Ammon's horn (tissue), 1 donor: ENCODE results near the gene ATP1B3.
"Not testable (repeated sequence)": the region's sequence is repeated elsewhere in the genome, so short reads cannot be mapped to it uniquely, and the experiment has no call there.

Experiments
- DNase-seq: peaks from one replicate; pipeline ENCODE4 v3.0.0-alpha.2; 2016; ENCODE audit warnings: low spot score

The ATP1B3 gene

DNA sequence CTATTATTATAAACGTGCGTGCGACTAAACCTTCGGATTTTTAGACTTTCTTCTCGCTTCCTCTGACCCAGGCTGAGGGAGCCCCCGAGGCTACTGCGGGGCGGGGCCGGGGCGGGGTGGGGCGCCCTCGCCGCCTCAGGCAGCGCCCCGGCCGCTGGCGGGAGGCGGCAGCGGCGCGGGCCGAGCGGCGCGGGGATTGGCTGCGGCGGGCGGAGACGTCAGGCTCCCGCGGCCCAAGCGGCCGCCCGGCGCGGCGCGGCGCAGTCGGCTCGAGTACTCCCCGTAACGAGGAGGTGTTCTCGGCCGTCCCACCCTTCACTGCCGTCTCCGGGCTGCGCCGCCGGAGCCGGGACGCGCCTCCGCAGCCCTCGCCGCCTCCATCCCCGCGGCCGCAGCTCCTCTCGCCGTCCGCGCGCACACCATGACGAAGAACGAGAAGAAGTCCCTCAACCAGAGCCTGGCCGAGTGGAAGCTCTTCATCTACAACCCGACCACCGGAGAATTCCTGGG lies at the start of gene ATP1B3:
ATP1B3 (plus strand) TSS at position 263 of the 510 bp plus-strand sequence; CDS start at position 422, 159 bp downstream.
- peak; percentile 87 for DNase-seq

DNA sequence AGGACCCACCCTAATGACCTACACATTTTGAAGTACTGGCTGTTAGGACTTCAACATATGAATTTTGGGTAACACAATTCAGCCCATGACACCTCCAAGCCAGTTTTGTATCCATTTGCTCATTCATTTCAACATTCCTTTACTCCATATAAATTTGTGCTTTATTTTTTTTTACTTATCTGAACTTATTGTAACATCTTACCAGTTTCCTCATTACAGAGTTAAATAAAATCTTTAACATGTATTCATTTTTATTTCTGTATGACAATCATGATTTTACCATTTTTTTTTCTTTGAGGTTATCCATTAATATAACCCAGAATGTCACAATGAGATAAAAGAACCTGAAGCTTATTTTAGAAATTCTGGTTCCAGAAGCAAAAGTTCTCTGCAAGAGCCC lies 48.0 kb upstream of the ATP1B3 start:
- no peak for DNase-seq

DNA sequence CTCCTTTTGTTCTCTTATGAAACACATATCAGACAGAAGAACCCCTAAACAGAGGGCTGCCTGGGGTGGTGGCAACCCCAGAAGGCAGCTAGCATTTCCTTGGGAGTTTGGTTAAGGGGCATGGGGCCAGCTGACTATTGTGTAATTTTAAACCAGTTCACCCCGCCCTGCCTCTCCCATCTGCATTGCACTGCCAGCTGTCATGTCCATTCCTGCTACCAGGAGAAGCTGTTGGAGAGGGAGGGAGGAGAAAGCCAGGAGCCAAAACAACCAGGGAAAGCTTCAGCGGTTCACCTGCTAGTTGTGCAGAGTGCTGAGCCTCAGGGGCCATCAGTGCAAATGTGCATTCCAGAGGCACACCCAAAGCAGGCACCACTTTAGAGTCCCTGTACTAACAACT lies 47.6 kb upstream of the ATP1B3 start:
- DNase-seq: no peak

DNA sequence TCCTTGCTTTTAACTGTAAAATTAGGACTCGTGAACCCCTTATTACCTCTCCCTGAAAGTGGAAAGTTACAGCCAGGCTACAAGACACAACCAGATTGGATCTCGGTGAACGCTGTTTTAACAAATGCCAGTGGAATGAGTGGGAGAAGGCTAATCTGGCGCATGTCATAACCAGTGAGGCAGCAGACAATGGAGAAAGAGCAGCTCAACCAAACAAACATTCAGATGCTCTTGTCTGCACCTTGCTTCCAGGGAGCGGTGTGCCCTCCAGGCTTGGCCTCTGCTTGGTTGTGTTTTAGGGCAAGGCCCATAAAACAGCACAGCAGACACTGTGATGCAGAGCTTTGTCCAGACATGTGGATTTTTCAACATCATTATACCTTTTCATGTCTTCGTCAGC lies 45.9 kb upstream of the ATP1B3 start:
- DNase-seq: peak; percentile 7

DNA sequence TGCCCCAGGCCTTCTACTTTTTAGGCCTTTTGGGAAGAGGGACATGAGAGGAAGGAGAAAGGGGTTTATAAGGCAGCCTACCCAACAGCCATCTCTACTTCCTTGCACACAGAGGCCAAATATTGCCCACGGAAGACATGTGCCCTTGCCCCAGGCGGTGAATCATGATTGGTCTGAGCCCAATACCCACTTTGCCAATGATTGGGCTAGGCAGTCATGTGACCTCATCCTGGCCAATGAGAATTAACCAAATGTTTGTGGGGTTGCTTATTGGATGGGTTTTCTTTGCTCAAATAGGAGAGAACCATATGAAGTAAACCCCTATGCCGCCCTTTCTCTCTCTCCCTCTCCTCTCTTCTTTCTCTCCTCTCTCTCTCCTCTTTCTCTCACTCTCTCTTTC lies 42.2 kb upstream of the ATP1B3 start:
- no peak for DNase-seq

DNA sequence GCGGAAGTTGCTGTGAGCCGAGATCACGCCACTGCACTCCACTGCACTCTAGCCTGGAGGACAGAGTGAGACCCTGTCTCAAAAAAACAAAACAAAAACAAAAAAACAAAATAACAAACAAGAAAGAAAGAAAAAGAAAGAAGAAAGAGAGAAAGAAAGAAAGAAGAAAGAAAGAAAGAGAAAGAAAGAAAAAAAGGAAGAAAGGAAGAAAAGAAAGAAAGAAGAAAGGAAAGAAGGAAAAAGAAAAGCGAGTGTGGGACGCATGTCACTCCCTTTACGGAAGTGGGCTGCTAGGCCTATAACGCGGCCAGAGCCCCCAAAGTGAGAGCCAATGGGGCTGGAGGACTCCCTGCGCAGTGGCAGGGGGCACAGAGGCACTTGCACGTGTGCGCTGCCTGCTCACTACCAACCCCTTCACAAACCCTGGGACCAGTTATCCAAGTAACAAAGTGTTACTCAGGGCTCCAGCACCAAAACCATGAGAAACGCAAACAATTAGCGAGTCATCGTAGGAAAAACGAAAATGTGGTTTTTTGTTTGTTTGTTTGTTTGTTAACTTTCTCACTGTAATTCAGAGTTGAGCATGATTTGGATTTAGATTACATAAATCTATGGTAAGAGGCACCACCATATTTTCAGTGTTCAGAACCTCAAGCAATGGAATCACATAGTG lies 40.8 kb upstream of the ATP1B3 start:
- DNase-seq: no peak

DNA sequence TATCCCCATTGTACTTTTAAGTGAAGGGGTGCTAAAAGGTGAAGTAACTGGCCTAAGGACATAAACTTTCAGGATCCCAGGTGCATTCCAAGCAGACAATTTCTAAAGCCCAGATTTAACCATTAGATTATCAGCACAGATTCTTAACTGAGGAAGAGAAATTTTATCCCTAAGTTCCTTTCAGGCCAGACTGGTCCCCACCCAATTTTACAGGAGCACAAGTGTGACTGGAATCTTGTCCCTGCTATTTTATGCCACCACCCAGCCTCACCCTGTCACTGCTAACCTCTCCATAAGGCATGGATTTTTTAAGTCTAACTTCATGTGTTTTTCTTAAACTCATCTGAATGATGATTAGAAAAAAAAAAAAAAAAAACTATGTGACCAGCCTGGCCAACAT lies 37.1 kb upstream of the ATP1B3 start:
- no peak for DNase-seq

DNA sequence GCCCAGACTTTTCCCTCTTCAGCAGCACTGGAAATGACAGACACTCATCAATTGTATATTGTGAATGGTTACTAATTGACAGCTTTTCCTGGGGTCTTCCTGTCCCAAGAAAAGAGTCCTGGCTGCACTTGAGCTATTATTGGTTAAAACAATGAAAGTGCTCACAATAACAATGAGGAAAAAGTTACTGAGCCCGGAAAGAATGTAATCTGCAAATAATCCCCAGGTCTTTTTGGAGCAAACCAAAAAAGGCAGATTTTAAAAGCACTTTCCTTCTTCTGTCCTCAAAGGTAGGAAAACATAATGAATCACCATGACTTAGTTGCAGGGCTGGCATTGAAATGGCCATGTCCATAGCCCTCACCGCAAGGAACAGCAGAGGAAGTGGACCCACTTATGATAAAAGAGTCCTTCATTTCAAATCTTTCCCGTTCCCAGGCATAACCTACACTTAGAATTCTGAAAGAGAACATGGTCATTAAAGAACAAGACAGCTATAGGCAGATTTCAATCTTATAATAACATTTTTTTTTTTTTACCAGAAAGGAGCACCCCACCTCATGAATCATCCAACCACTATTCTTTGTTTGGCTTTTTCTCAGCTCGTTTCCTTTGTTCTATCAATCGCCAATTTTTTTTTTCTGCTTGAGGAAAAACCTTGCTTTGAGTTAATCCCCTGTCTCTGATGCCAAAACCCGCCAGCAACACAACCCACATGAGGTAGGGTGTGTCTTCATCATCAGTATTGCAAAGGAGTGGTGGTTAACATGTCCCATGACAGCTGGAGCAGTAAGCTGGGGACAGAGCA lies 35.5 kb upstream of the ATP1B3 start:
- no peak for DNase-seq

DNA sequence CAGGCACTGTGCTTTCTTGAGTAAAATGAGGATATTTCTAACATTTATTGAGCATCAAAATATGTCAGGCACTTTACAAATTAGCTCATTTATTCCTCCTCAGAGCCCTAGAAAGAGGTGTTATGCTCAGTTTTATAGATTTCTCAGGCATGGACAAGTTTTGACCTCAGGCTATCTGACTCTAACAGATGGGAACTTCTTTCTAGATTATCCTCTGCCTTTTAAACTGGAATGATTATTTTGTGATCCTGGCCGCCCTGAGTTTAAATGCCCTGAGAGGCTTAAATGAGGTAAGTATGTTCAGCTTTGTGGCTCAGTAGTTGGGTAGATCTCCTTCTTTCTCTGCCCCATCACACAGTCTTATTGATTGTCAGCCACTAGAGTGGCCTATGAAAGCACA lies 32.3 kb upstream of the ATP1B3 start:
- no peak for DNase-seq

DNA sequence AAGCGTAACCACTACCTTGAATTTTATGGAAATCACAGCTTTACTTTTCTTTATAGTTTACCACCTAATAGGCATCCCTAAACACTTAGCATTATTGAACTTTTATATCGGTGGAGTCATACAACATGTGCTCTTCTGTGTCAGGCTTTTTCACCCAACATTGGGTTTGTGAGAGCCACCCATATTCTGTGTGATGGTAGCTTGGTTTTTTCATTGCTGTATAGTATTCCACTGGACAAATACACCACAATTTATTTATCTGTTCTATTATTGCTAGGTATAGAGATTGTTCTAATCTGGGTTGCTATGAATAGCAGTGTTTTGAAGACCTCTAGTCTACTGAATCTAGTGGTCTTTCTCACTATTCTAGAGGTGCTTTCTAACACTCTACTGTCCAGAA lies 31.6 kb upstream of the ATP1B3 start:
- no peak for DNase-seq

DNA sequence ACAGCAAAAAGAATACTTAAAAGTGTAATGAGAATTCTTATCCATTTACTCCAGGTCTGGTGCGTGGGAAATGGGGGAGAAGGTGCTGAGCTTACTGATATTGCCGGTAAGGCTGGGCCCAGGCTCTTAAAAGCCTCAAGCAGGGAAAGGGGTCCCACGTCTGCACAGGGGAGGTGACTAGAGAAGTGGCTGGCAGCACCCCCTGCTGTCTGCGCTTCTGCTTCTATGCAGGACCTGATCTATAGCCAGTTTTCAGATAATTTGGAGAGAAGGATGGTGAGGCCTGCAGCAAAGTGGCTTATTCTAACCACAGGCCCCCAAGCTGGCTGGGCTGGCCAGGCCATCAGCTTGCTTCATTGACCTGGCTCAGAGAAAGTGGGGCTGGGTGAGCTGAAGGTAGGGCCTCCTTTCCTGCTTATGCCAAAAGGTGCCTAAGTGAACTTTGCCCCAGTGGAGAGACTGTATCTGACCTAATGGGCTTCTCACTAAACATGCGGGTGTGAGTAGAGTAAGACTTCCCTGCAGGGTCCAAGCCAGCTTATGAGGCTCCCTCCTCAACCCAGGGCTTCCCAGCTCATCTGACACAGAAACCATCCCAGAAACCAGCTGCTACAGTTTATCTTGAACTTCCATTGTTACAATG lies 30.9 kb upstream of the ATP1B3 start:
- no peak for DNase-seq

DNA sequence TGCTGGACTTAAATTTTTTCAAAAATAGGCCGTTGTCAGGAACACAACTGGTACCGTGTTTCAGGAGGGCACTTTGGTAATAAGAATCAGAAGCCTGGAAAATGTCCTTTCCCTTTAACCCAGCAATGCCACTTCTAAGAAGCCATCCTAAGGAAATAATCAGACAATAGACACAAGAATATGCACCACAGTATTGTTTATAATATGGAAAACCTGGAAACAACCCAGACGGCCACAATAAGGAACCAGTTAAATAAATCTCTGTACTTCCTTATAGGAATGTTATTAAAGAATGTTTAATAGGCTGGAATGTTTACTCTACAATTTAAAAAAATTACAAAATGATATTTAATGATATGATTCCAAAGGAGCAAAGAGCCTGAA lies 30.4 kb upstream of the ATP1B3 start:
- DNase-seq: no peak

DNA sequence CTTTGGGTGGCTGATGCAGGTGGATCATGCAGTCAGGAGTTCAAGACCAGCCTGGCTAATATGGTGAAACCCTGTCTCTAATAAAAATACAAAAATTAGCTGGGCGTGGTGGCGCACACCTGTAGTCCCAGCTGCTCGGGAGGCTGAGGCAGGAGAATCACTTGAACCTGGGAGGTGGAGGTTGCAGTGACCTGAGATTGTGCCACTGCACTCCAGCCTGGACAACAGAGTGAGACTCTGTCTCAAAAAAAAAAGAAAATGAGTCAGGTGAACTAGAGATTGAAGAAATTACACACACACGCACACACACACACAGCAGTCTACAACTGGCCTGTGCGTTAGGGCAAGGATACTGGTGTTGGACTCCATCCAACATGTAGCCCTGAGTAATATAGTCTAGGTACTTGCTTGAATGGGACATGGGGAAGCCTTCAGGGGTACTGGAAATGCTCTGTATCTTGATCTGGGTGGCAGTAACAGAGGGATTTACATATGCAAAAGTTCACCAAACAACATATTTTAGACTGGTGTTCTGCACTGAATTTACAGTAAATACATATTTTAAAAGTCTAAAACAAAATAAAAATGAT lies 28.2 kb upstream of the ATP1B3 start:
- DNase-seq: not testable (repeated sequence)

DNA sequence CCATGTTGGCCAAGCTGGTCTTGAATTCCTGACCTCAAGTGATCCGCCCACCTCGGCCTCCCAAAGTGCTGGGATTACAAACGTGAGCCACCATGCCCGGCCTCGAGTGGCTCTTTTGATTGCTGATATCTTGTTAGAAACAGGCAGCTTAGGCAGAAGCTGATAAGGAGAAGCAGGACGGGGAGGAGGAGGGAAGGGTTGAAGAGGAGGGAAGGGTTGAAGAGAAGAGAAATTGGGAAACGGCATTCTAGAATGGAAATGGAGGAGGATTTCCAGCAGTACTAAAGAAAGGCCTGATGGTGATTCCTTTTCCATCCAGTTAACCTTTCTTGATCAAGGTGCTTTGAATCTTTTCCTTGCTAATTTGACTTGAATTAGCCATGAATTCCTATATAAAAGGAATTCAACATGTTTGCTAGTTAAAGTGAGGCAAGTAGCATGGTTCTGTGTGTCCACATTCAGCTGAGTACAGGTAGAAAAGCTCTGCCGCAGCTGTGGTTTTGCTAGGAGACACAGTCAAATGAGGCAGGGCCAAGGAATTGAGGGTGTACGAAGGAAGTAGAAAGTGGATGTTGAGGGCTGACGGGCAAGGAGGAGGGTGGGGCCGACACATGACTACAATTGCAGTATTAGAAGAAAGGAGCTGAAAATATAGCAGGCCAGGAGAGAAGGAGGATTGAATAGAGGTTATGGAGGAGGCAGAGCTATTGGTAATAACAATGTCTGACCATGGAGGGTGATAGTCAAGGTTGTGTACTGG lies 27.2 kb upstream of the ATP1B3 start:
- DNase-seq: no peak

DNA sequence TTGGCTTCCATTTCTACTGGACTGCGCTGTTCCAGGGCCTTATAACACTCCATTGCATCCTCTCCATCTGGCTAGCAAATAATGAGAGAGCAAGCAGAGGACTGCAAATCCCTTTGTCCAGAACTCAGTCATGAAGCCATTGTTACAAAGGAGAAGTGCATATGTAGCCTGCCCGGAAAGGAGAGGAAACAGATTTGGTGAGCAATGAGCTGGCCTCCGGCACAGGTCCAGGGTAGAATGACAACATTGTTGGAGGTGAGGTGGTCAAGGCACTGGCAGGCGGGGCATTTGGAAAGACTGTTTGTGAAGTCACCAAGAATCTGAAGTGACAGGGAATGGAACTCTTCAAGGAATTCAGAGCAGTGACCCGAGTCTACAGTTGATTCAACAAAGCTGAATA lies 25.0 kb upstream of the ATP1B3 start:
- DNase-seq: no peak

DNA sequence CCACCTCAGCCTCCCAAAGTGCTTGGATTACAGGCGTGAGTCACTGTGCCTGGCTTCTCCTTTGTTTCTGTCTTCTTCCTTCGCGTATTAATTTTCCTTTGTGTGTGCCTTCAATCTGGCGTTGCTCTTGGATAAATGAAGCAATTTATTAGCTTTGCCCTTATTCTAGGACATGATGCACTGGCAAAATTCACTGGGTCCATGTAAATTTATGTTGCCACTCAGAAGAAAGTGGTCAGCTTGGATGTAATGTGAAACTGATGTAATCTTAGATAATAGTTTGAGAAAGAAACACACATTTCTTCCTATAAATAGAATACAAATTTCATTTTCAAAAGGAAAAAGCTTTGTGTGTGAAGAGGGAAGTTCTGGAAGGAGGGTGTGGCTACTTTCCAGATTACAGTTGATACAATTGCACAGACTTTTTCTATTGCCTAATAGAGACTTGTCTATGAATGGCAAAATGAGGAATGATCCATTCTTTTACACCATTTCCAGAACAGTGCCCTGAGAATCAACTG lies 23.3 kb upstream of the ATP1B3 start:
- no peak for DNase-seq

DNA sequence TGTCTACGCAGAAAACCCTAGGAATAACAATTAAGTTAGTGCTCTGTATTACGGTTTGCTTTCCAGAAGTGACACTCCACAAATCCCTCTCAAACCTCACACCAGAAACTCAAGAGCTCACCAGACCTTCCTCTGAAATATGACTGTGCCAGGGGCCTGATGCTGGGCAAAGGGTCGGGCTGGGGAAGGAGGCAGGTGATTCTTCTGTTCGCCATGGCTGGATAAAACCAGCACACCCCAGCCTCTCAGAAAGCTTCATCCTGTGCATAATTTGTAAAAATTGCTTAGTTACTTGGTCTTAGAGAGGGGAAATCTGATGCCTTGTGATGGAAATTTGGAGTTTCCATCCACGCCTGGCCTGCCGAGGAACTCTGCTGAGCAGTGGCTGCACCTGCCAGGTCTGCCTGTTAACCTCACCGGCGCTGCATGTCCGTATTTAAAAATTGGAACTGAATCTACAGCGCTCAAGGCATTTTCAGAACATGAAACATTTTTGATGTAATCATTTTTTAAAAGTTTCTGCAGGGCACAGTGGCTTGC lies 22.7 kb upstream of the ATP1B3 start:
- no peak for DNase-seq

DNA sequence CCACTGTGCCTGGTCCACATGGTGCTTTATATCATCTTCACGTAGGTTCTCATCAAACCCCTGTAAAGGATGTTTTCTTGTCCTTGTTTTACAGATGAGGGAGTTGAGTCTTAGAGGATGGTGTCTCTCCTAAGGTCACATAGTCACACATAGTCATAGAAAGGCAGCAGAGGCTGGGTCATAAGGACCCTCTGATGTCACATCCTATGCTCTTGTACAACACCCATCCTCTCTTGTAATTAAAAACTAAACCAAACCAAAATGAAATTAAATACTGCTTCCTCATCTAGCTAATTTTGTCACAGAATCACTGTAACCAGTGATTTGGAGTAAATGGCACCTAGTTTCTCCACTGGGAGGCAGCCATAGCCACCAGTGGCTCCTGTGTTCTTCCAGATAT lies 21.8 kb upstream of the ATP1B3 start:
- DNase-seq: no peak

DNA sequence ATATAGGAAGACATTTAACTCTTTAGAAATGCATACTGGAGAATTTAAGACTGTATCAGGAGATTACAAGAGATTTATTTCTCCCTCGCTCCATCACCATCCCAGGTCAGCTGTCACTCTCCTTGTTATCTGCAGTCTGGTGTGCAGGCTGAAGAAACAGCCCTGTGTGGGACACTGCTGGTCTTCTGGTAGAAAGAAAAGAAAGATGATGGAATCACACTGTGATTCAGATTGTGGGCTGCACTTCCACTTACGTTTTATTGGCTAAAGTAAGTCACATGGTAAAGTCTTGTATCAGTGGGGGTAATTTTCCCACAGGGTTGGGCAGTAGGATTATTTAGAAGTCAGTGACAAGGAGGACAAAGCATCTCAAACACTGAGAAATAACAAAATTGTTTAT lies 18.1 kb upstream of the ATP1B3 start:
- no peak for DNase-seq

DNA sequence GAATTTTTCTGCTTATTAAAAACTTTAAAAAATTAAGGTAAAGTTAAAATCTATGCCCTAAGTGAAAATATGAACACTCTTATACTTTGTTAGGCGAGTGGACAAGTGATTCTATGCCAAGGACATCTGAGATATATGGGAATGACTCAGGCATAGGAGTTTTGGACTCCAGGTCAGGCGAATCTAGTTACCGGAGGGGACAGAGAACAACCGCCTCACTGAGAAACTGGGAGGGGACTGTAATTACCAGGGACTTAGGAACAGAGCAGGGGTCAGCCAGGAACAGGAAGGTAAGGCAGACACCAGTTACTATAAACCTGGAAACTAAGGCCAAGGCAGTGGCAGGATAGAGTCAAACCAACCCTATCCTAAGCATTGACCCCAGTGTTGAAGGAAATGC lies 16.8 kb upstream of the ATP1B3 start:
- no peak for DNase-seq

DNA sequence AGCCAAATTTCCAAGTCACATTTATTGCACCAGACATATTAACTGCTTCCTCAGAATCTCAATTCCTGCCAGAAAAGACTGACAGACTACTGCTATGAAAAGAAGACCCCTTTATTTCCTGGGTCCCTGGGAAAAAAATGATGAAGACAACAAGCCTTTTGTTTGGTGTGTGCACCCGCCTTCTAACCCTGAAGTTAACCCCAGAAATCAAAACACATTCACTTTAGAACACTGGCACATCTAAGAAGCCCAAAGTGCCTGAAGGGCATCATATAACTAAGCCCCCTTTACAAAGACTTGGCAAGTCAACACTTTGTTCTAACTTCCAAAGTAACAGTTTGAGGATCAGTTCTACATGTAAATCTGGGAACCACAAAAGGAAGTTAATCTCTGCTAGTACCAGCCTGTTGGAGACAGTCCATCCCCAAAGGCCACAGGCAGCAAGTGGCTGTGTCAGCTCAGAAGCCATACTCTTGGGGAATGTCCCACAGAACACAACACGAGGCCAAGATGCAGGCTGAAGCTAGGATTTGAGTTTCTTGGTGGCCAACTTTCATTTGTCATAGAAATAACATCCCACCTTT lies 16.3 kb upstream of the ATP1B3 start:
- DNase-seq: no peak
